Measurements from ENCODE around the gene PLXDC2. TPM values are rescaled to one million over a fixed set of nuclear protein-coding genes. Genes with fewer than 3 reads are reported as not detected.

Gene PLXDC2
- total RNA-seq, 2 donors from 2014 or later = 19.5 to 26.4 TPM

DNA sequence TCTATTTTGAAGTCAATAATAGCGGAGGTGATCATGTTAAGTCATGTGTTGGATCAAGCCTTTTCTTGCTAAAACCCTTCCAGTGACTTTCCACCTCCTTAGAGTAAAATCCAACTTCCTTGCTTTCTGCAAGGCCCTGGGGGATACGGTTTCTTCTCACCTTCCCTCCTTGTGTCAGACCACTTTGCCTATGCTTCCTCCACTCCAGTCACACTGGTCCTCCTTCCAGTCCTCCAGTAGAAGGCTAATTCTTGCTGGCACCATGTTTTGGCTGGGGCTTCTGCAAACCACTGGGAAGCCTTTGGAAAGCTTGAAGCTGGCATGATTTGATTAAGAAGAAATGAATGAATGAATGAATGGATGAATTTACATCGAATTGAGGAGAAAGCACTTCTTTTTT is 169.5 kb downstream of the PLXDC2 start:
- WGBS, 2 experiments (ENCODE audit: insufficient coverage in 1 of 2, insufficient read length in 1 of 2) = 64 to 76% methylated on average over 3 of the region's 3 CpGs
- H3K9ac ChIP-seq (ENCODE audit: extremely low read depth, low read length, poor library complexity, severe bottlenecking) = no peak overlapping the region
- H3K9me3 Mint-ChIP-seq = peaks cover 2% of the 10 kb centered on the region
- H3K9me3 ChIP-seq (ENCODE audit: control insufficient read depth, low read length) = peaks cover 5% of the 10 kb centered on the region
- H3K27me3 Mint-ChIP-seq (ENCODE audit: insufficient read depth) = no peaks in the 10 kb centered on the region
- H3K27ac Mint-ChIP-seq = peak overlapping the region; percentile 57
- H3K27ac ChIP-seq (ENCODE audit: low read depth, low read length) = no peak overlapping the region
- H3K4me1 Mint-ChIP-seq = peaks cover 23% of the 10 kb centered on the region
- no peaks in the 10 kb centered on the region for H3K36me3 Mint-ChIP-seq (ENCODE audit: low read depth)
- TF ChIP-seq, protein P1, sequence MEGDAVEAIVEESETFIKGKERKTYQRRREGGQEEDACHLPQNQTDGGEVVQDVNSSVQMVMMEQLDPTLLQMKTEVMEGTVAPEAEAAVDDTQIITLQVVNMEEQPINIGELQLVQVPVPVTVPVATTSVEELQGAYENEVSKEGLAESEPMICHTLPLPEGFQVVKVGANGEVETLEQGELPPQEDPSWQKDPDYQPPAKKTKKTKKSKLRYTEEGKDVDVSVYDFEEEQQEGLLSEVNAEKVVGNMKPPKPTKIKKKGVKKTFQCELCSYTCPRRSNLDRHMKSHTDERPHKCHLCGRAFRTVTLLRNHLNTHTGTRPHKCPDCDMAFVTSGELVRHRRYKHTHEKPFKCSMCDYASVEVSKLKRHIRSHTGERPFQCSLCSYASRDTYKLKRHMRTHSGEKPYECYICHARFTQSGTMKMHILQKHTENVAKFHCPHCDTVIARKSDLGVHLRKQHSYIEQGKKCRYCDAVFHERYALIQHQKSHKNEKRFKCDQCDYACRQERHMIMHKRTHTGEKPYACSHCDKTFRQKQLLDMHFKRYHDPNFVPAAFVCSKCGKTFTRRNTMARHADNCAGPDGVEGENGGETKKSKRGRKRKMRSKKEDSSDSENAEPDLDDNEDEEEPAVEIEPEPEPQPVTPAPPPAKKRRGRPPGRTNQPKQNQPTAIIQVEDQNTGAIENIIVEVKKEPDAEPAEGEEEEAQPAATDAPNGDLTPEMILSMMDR (conservative IDR thresholded peaks at IDR 0.05) = no peak
- H3K4me1 ChIP-seq (ENCODE audit: control insufficient read depth, insufficient read depth, low read length) = no peaks in the 10 kb centered on the region
- H3K36me3 ChIP-seq (ENCODE audit: control insufficient read depth, insufficient read depth, low read length) = no peaks in the 10 kb centered on the region
- H3K4me3 Mint-ChIP-seq = no peak overlapping the region
- peak; percentile 51 for DNase-seq
- H3K4me3 ChIP-seq (ENCODE audit: low read length) = no peak overlapping the region
- H3K27me3 ChIP-seq (ENCODE audit: control insufficient read depth, insufficient read depth, low read length, poor library complexity, severe bottlenecking) = no peaks in the 10 kb centered on the region

DNA sequence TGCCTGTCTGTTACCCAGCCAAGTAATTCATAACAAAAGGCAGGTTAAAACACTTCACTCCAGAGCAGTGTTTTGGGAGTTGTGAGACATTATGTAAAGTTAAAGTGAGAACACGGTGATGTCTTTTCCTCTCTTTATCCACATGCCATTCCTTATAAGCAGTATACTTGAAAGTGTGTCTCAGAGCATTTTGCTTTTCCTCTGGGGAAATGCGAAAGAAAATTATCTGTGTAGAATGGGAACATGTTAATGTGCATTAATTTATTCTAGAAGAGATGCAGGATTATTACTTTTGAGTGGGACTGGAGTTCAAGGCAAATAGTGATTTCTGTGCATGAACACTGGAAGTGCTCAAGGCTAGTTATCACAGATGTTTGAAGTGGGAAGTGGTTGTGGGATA is 170.4 kb downstream of the PLXDC2 start:
- no peak for DNase-seq
- Histone ChIP-seq H3K4me1 (ENCODE audit: control insufficient read depth, insufficient read depth, low read length) (no peaks in the 10 kb centered on the region), H3K27ac (ENCODE audit: low read depth, low read length) (no peak overlapping the region), H3K36me3 (ENCODE audit: control insufficient read depth, insufficient read depth, low read length) (no peaks in the 10 kb centered on the region), H3K9me3 (ENCODE audit: control insufficient read depth, low read length) (peaks cover 5% of the 10 kb centered on the region), H3K9ac (ENCODE audit: extremely low read depth, low read length, poor library complexity, severe bottlenecking) (no peak overlapping the region), H3K4me3 (ENCODE audit: low read length) (no peak overlapping the region), H3K27me3 (ENCODE audit: control insufficient read depth, insufficient read depth, low read length, poor library complexity, severe bottlenecking) (no peaks in the 10 kb centered on the region)
- WGBS, 2 experiments (ENCODE audit: insufficient coverage in 1 of 2, insufficient read length in 1 of 2) = 95% methylated on average over 1 of the region's 2 CpGs; no CpG with 5 or more reads in 1 of the 2 experiments
- H3K4me3 Mint-ChIP-seq = no peak overlapping the region
- H3K27ac Mint-ChIP-seq = peak overlapping the region; percentile 80
- no peaks in the 10 kb centered on the region for H3K36me3 Mint-ChIP-seq (ENCODE audit: low read depth)
- H3K9me3 Mint-ChIP-seq = peaks cover 2% of the 10 kb centered on the region
- peaks cover 23% of the 10 kb centered on the region for H3K4me1 Mint-ChIP-seq
- TF ChIP-seq, protein P1 (conservative IDR thresholded peaks at IDR 0.05) = no peak
- no peaks in the 10 kb centered on the region for H3K27me3 Mint-ChIP-seq (ENCODE audit: insufficient read depth)

DNA sequence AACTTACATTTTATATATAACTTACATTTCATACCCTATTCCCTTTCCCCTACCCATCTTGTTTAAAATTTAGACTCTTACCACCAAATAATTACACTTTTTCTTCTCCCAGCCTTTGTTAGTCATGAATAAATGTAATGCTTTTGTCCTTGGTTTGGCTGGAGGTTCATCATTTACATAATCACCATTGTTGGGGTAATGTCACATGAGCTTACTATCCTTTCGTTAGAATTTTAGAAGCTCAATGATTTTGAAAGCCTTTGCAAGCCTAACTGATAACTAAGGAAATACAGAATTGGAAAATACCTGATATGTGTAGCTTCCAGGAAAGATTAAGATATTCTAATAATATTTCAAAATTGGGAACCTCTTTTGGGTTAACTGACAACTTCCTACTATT is 171.7 kb downstream of the PLXDC2 start:
- Histone ChIP-seq H3K4me3 (ENCODE audit: low read length) (no peak overlapping the region), H3K9me3 (ENCODE audit: control insufficient read depth, low read length) (peaks cover 5% of the 10 kb centered on the region), H3K27me3 (ENCODE audit: control insufficient read depth, insufficient read depth, low read length, poor library complexity, severe bottlenecking) (no peaks in the 10 kb centered on the region), H3K4me1 (ENCODE audit: control insufficient read depth, insufficient read depth, low read length) (no peaks in the 10 kb centered on the region), H3K36me3 (ENCODE audit: control insufficient read depth, insufficient read depth, low read length) (no peaks in the 10 kb centered on the region), H3K27ac (ENCODE audit: low read depth, low read length) (no peak overlapping the region), H3K9ac (ENCODE audit: extremely low read depth, low read length, poor library complexity, severe bottlenecking) (no peak overlapping the region)
- no peak for DNase-seq
- Mint-ChIP-seq H3K36me3 (ENCODE audit: low read depth) (no peaks in the 10 kb centered on the region), H3K27me3 (ENCODE audit: insufficient read depth) (no peaks in the 10 kb centered on the region), H3K4me1 (peaks cover 23% of the 10 kb centered on the region), H3K9me3 (peaks cover 2% of the 10 kb centered on the region), H3K4me3 (no peak overlapping the region), H3K27ac (no peak overlapping the region)
- TF ChIP-seq, protein P1 (conservative IDR thresholded peaks at IDR 0.05) = no peak
- WGBS, 2 experiments (ENCODE audit: insufficient coverage in 1 of 2, insufficient read length in 1 of 2) = 25% methylated on average over 1 of the region's 1 CpG; no CpG with 5 or more reads in 1 of the 2 experiments
